IPS DF 6.9 (cell line): Measurements from ENCODE around the gene TEX54.

ENCODE experiments used
- DNase-seq: peaks from one replicate; pipeline ENCODE4 v3.0.0-alpha.2; 2013; ENCODE audit warnings: low read depth, low spot score
- H3K27ac ChIP-seq: one replicate; pipeline ENCODE4 v1.5.1; 2013; ENCODE audit warnings: low read length, control low read depth
- H3K27me3 ChIP-seq: 2 replicates; pipeline ENCODE4 v1.6.1; 2013; ENCODE audit warnings: mild to moderate bottlenecking, low read length; ENCODE audit not compliant: control insufficient read depth, insufficient read depth
- H3K36me3 ChIP-seq: 2 replicates; pipeline ENCODE4 v1.6.1; 2013; ENCODE audit warnings: low read length; ENCODE audit not compliant: control insufficient read depth, insufficient read depth
- H3K4me1 ChIP-seq: 2 replicates; pipeline ENCODE4 v1.6.1; 2013; ENCODE audit warnings: low read length; ENCODE audit not compliant: control insufficient read depth, insufficient read depth
- H3K4me3 ChIP-seq: 2 replicates; pipeline ENCODE4 v1.5.1; 2013; ENCODE audit warnings: mild to moderate bottlenecking, low read length
- H3K9me3 ChIP-seq: 2 replicates; pipeline ENCODE4 v1.6.1; 2013; ENCODE audit warnings: low read length, inconsistent platforms; ENCODE audit not compliant: control insufficient read depth, insufficient read depth
- WGBS: extraction: QIAGEN DNeasy Blood & Tissue Kit; methylation state at CpG from one replicate; pipeline ENCODE4 v1.1.7; 2013; ENCODE audit warnings: mixed read lengths, missing lambda C conversion rate; ENCODE audit not compliant: insufficient read length, insufficient coverage; 5-methylcytosine and 5-hydroxymethylcytosine counted together

Gene TEX54

DNA sequence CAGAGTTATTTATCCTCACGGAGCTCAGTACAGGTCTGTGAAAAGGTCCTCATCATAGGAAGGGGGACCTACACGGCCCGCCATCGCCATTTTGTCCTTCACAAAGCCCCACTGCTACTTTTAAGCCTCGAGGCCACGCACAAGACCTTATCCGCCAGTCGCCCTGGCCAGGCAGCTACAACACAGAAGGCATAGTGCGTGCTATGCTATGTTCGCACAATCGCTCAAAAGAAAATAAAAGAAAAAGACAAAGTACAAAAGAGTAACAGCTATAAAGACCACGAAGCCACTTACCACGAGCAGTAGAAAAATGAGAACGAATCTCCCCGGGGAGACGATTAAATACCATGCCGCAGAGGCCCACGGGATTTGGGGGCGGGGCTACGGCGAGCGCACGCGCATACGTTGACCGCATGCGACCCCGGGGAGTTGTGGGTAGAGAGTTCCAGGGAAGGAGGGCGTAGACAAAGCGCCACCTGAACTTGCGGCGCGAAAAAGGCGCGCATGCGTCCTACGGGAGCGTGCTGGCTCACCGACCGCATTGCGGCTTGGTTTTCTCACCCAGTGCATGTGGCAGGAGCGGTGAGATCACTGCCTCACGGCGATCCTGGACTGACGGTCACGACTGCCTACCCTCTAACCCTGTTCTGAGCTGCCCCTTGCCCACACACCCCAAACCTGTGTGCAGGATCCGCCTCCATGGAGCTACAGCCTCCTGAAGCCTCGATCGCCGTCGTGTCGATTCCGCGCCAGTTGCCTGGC is 23.1 kb upstream of the TEX54 start:
- no peaks in the 10 kb centered on the region; the same call in 1 of the 2 replicates for H3K4me1 ChIP-seq

DNA sequence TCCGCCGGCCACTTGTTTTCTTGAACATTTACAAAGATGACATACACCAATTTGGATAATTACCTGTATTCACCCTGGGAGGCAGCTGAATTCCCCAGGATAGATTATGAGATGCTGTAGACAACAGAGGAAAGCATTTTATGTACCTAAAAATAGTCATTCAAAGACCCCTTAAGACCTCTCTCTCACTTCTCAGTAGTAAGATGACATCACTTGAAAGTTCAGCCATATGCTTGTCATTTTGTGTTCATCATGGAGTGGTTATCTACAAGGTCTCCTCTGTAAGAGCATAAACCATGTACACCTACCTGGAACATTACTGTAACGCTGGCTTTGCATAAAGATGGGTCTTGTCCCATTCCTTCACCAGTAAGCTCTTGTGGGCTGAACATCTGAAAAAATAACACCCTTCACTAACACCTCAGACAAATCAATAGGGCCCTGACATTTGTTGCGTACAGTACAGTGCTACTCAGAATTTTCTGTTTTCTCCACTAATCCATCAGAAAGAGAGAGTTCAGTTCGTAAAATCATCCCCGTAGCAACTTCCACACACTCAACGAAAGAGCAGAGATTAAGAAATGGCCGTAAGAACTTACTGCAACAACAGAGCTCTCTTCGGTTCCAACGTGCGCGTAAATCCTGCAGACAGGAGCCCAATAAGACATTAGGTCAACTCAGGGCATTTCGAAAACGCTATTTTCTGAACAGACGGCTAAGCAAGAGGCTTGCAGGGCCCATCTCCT is 22.4 kb upstream of the TEX54 start:
- WGBS: no CpG with 5 or more reads among the region's 15 CpGs
- peaks cover 32% of the 10 kb centered on the region; the same call in 1 of the 2 replicates for H3K36me3 ChIP-seq
- DNase-seq: no peak

More for the DNA sequence above, 23.1 kb upstream of the TEX54 start:
- Histone ChIP-seq H3K36me3 (peaks cover 32% of the 10 kb centered on the region; the same call in 1 of the 2 replicates), H3K27ac (no peak overlapping the region), H3K4me3 (peak overlapping the region; percentile 45), H3K27me3 (no peaks in the 10 kb centered on the region), H3K9me3 (no peaks in the 10 kb centered on the region)
- no CpG with 5 or more reads among the region's 54 CpGs for WGBS
- peak; percentile 97 for DNase-seq

DNA sequence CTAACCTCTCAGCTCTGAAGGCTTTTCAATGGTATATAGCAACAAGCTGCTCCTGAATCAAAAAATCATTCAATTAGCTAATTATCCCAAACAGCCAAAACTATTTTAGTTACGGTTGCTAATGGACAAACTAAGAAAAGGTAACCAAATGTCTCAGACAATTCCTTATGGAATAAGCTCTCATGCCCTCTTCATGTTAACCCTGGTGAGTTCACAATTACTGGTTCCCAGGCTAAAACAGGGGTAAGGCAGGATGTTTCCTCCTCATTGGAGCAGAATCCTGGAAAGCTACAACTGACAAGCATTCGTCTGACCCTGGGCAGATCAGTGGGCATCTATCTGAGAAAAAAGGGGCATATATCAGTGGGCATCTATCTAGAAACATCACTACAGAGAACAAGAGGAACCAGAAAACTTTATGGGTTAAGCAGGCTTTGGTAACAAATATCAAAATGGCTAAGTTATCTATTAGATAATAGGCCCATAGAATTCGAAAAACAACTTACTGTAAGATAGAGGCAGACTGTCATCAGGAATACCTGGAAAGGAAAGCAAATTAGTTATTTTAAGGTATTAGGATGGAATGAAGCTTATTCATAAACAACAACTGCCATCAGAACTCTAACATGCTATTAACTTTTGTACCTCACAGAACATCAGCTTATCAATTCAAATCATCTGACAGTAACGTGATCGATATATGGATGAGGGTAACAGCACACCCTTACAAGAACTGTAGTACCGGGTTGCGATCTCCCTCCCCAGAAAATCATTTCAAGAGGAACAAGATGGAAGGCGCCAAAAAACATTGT is 21.6 kb upstream of the TEX54 start:
- WGBS: no CpG with 5 or more reads among the region's 8 CpGs
- H3K27me3 ChIP-seq: no peaks in the 10 kb centered on the region
- peak overlapping the region; percentile 45; the same call in 1 of the 2 replicates for H3K4me3 ChIP-seq
- no peak for DNase-seq
- no peak overlapping the region for H3K27ac ChIP-seq
- no peaks in the 10 kb centered on the region for H3K4me1 ChIP-seq
- no peaks in the 10 kb centered on the region for H3K9me3 ChIP-seq
- H3K36me3 ChIP-seq: peaks cover 32% of the 10 kb centered on the region; the same call in 1 of the 2 replicates

More for the DNA sequence above, 22.4 kb upstream of the TEX54 start:
- H3K4me3 ChIP-seq: peak overlapping the region; percentile 45
- H3K27ac ChIP-seq: no peak overlapping the region
- H3K27me3 ChIP-seq: no peaks in the 10 kb centered on the region
- H3K4me1 ChIP-seq: no peaks in the 10 kb centered on the region; the same call in 1 of the 2 replicates
- H3K9me3 ChIP-seq: no peaks in the 10 kb centered on the region

DNA sequence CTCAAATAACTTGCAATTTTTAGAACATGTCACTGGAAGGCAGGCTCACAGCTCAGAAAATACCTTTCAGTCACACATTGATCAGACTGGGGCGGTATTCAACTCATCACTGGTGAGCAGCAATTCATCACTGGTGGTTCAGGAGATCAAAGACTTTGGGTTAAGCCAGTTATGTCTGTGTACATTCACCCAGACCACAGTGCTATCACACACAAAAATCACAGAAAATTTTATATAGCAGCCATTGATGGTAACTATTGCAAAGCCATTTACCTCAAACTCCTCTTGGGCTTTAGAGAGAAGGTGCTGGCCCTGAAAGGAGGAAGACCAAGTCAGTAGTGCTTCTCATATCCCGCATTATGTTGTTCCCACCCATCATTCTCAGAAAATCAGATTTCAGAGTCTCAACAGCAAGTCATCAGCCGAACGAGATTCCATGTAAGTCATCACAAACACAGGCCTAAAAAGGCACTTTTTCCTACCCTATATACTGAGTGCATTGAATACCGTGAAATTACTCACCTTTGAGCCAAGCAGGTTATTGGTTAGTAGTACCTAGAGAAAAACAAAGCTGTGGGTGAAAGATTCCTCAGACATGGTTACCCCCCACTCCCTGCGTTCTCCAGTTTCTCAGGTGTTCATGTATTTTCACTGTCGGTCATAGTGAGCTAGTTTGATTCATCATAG is 20.8 kb upstream of the TEX54 start:
- H3K9me3 ChIP-seq: no peaks in the 10 kb centered on the region
- H3K4me1 ChIP-seq: no peaks in the 10 kb centered on the region
- H3K27ac ChIP-seq: no peak overlapping the region
- no peaks in the 10 kb centered on the region for H3K27me3 ChIP-seq
- WGBS: no CpG with 5 or more reads among the region's 7 CpGs
- H3K4me3 ChIP-seq: peak overlapping the region; percentile 45; the same call in 1 of the 2 replicates
- no peak for DNase-seq
- peaks cover 32% of the 10 kb centered on the region; the same call in 1 of the 2 replicates for H3K36me3 ChIP-seq

DNA sequence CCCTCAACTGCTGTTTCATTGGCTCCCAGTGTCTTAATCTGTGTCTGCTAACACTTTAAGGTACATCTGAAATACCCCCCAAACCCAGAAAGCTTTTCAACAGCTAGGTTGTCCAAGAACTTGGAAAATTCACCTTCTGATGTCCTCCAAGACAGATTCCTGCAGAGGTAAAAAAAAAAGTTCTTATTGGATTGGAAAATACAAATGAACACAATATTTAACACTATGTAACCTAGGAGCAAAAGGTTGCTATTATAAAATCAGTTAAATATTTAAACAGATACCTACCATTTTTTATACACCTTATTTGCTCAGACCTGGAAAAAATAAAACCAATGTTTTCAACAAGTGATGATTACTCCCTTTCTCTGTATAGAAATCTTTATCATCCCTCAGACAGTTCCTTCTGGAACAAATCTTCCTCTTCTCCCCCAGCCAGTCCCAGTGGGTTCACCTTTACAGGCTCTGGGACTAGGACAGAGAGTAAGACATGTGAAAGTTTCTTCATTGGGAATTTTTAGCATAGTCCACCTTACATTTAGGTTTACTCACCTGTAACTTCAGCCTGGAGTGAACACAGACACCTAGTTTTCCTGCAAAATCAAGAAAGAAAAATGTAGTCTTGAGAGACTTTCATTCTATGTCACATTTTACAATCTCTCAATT is 20.0 kb upstream of the TEX54 start:
- peaks cover 32% of the 10 kb centered on the region; the same call in 1 of the 2 replicates for H3K36me3 ChIP-seq
- no peak overlapping the region for H3K27ac ChIP-seq
- no peaks in the 10 kb centered on the region for H3K4me1 ChIP-seq
- no peaks in the 10 kb centered on the region for H3K27me3 ChIP-seq
- DNase-seq: no peak
- no peaks in the 10 kb centered on the region for H3K9me3 ChIP-seq
- H3K4me3 ChIP-seq: no peak overlapping the region

DNA sequence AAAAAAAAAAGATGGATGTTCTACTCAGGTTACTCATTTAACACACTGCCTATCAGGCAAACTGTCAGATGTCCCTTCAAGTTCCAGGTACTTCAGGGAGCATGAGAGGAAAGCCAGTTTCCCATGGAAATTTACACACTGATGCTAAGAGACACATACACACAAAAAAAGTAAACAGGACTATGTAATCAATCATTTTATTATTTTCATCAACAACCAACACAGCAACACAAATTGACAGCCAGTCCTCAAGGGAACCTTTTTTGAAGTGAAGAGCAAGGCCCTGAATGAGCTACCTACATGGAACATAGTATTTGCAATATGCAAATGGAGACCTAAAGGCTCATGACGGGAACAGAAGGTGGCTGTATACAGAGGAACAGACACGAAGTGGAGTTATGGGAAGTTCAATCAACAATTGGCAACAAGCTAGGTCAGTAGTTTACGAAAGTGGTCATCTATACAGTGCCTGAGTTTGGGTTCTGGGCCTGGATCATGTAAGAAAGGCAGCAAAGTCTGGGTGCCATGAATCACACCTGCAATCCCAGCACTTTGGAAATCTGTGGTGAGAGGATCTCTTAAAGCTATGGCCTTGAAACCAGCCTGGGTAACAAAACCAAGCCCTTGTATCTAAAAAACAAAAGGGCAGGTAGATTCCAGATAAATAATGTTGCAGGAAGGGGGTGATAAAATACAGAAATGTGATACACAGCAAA is 19.3 kb upstream of the TEX54 start:
- Histone ChIP-seq H3K4me3 (no peak overlapping the region; the same call in 1 of the 2 replicates), H3K36me3 (peaks cover 32% of the 10 kb centered on the region; the same call in 1 of the 2 replicates), H3K27ac (no peak overlapping the region), H3K4me1 (no peaks in the 10 kb centered on the region), H3K27me3 (no peaks in the 10 kb centered on the region), H3K9me3 (no peaks in the 10 kb centered on the region)
- DNase-seq: no peak
- no CpG with 5 or more reads among the region's 3 CpGs for WGBS

DNA sequence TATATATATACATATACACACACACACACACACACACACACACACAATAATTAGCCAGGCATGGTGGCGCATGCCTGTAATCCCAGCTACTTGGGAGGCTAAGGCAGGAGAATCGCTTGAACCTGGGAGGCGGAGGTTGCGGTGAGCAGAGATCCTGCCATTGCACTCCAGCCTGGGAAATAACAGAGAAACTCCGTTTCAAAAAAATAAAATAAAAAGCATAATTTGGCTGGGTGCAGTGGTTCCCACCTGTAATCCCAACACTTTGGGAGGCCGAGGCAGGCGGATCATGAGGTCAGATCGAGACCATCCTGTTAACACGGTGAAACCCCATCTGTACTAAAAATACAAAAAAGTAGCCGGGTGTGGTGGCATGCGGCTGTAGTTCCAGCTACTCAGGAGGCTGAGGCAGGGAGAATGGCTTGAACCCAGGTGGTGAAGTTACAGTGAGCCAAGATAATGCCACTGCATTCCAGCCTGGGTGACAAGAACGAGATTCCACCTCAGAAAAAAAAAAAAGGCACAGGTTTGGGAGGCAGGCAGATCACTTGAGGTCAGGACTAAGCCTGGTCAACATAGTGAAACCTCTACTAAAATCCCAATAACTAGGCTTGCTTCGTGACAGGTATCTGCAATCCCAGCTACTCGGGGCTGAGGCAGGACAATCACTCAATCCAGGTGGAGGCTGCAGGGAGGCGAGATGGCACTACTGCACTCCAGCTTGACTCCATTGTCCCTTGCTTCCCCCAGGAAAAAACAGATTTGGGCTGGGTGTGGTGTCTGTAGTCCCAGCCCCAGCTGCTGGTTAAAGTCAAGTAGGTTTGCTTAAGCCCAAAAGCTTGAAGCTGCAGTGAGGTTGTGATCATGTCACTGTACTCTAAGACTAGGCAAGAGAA is 18.5 kb upstream of the TEX54 start:
- Histone ChIP-seq H3K27ac (no peak overlapping the region), H3K4me1 (no peaks in the 10 kb centered on the region), H3K36me3 (peaks cover 32% of the 10 kb centered on the region; the same call in 1 of the 2 replicates), H3K4me3 (no peak overlapping the region), H3K27me3 (no peaks in the 10 kb centered on the region), H3K9me3 (no peaks in the 10 kb centered on the region)
- no peak for DNase-seq
- no CpG with 5 or more reads among the region's 15 CpGs for WGBS

DNA sequence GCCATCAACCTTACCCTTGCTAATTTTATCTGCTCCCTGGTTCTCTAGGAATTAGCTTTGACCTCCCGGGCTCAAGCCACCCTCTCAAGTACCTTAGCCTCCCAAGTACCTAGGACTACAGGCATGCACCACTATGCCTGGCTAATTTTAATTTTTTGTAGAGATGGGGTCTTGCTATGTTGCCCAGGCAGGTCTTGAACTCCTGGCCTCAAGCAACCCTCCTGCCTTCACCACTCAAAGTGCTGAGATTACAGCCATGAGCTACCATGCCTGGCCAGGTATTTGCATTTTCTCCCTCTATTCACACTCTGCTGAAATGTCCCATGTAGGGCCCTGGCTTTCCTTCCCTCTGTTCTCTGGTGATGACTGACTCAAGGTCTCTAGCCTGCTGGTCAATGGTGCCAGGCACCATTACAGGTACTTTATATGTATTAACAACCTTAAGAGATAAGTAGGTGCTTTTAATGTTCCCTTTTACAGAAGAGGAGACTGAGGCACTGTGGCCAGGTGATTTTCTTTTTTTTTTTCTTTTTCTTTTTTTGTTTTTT is 15.2 kb upstream of the TEX54 start:
- Histone ChIP-seq H3K4me1 (no peaks in the 10 kb centered on the region), H3K9me3 (no peaks in the 10 kb centered on the region), H3K27ac (no peak overlapping the region), H3K27me3 (no peaks in the 10 kb centered on the region), H3K36me3 (peaks cover 9% of the 10 kb centered on the region; the same call in 1 of the 2 replicates), H3K4me3 (no peak overlapping the region)
- no CpG with 5 or more reads among the region's 1 CpG for WGBS
- DNase-seq: no peak
